HG02884 (cell line): ENCODE data around the gene CAMKMT.

Experiments used
- ATAC-seq: cut with Tn5 transposase; IDR thresholded peaks from one replicate; pipeline ENCODE4 v1.9.1; 2021; ENCODE audit warnings: mild to moderate bottlenecking, moderate library complexity; ENCODE audit not compliant: unreplicated experiment

Gene CAMKMT

GRCh38 chr2:44723921-44724320, 362.2 kb downstream of the CAMKMT start:
- no peak for ATAC-seq

- no peak for ATAC-seq
Measured at GRCh38 chr2:44730593-44730992, 368.8 kb downstream of the CAMKMT start.

- ATAC-seq: peak; percentile 96
Measured at GRCh38 chr2:44731505-44731904, 369.8 kb downstream of the CAMKMT start.

- no peak for ATAC-seq
Measured at GRCh38 chr2:44736270-44736942, 374.7 kb downstream of the CAMKMT start.

GRCh38 chr2:44740678-44741077, 378.9 kb downstream of the CAMKMT start:
- ATAC-seq: no peak

GRCh38 chr2:44741507-44741906, 379.8 kb downstream of the CAMKMT start:
- no peak for ATAC-seq

- no peak for ATAC-seq
Measured at GRCh38 chr2:44742057-44742456, 380.3 kb downstream of the CAMKMT start.

GRCh38 chr2:44743473-44743872, 381.7 kb downstream of the CAMKMT start:
- ATAC-seq: no peak

- no peak for ATAC-seq
Measured at GRCh38 chr2:44744961-44745892, 383.5 kb downstream of the CAMKMT start.

- ATAC-seq: no peak
Measured at GRCh38 chr2:44745922-44746766, 384.4 kb downstream of the CAMKMT start.

- no peak for ATAC-seq
Measured at GRCh38 chr2:44746856-44747615, 385.3 kb downstream of the CAMKMT start.

GRCh38 chr2:44747794-44748193, 386.0 kb downstream of the CAMKMT start:
- no peak for ATAC-seq

GRCh38 chr2:44751754-44752479, 390.2 kb downstream of the CAMKMT start:
- no peak for ATAC-seq

GRCh38 chr2:44752761-44753160, 391.0 kb downstream of the CAMKMT start:
- ATAC-seq: no peak

- ATAC-seq: no peak
Measured at GRCh38 chr2:44753552-44754285, 392.0 kb downstream of the CAMKMT start.

- no peak for ATAC-seq
Measured at GRCh38 chr2:44758591-44758990, 396.8 kb downstream of the CAMKMT start.

GRCh38 chr2:44759823-44760222, 398.1 kb downstream of the CAMKMT start:
- ATAC-seq: no peak

GRCh38 chr2:44763275-44763782, 401.6 kb downstream of the CAMKMT start:
- no peak for ATAC-seq

GRCh38 chr2:44766220-44766619, 404.5 kb downstream of the CAMKMT start:
- no peak for ATAC-seq
